SK-N-SH (cell line): ENCODE data around the gene GNA15. TPM values are rescaled to one million over a fixed set of nuclear protein-coding genes. Genes with fewer than 3 reads are reported as not detected.

Experiments
- CTCF ChIA-PET: fragments of 300-600, 350-600 bp; formaldehyde crosslinking; extraction: SDS; loops from one replicate; lab custom pipeline; 2021; lab: Yijun Ruan, JAX
- POLR2A ChIA-PET: fragments of 350-600 bp; sonication (Branson Sonifier 250); formaldehyde crosslinking; extraction: SDS; loops from one replicate; lab custom pipeline; 2020; ENCODE audit warnings: antibody characterized with exemption, inconsistent platforms; lab: Yijun Ruan, JAX
- DNase-seq: peaks from one replicate; pipeline ENCODE4 v3.0.0; 2012
- H2AFZ ChIP-seq: fragments of 200-600 bp; sonication (generic); 2 replicates; pipeline ENCODE4 v1.8.1; 2016; ENCODE audit warnings: antibody characterized with exemption, mild to moderate bottlenecking, low read depth
- H3F3A ChIP-seq: fragments of 200-600 bp; sonication (generic); replicated peaks from 2 replicates; pipeline ENCODE3; 2016; ENCODE audit warnings: antibody characterized with exemption, mild to moderate bottlenecking; ENCODE audit not compliant: insufficient read depth
- H3K27ac ChIP-seq, 2 experiments: fragments of 200-500 bp in 1 of 2; fragments of 200-600 bp in 1 of 2; sonication (Bioruptor generic) in 1 of 2; sonication (generic), shearing (Covaris generic) in 1 of 2; 2 replicates each; pipeline versions ENCODE4 v1.5.1 to v1.6.1; 2014 to 2016; ENCODE audit warnings: low read depth in 2 of 2, inconsistent platforms in 1 of 2, low read length in 1 of 2, mild to moderate bottlenecking in 1 of 2, mixed read lengths in 1 of 2
- H3K27me3 ChIP-seq: fragments of 200-600 bp; sonication (generic), shearing (Covaris generic); 2 replicates; pipeline ENCODE4 v1.6.1; 2016; ENCODE audit warnings: mixed run types; ENCODE audit not compliant: insufficient read depth
- H3K36me3 ChIP-seq, 2 experiments: fragments of 200-500 bp in 1 of 2; fragments of 200-600 bp in 1 of 2; sonication (Bioruptor generic) in 1 of 2; sonication (generic) in 1 of 2; replicated peaks in 1 of 2; 2 replicates each; pipeline versions ENCODE3 to v1.5.1; 2014 to 2016; ENCODE audit warnings: low read length in 1 of 2, mild to moderate bottlenecking in 1 of 2; ENCODE audit not compliant: insufficient read depth in 2 of 2, control insufficient read depth in 1 of 2
- H3K4me1 ChIP-seq, 2 experiments: fragments of 200-500 bp in 1 of 2; fragments of 200-600 bp in 1 of 2; sonication (Bioruptor generic) in 1 of 2; sonication (generic), shearing (Covaris generic) in 1 of 2; 2 replicates each; pipeline versions ENCODE4 v1.5.1 to v1.6.1; 2014 to 2016; ENCODE audit warnings: low read depth in 1 of 2, low read length in 1 of 2, mixed run types in 1 of 2; ENCODE audit not compliant: insufficient read depth in 2 of 2, control insufficient read depth in 1 of 2
- H3K4me2 ChIP-seq: fragments of 200-600 bp; sonication (generic), shearing (Covaris generic); 2 replicates; pipeline ENCODE4 v1.6.1; 2017; ENCODE audit warnings: mixed run types
- H3K4me3 ChIP-seq, 2 experiments: fragments of 200-500 bp in 1 of 2; fragments of 200-600 bp in 1 of 2; sonication (Bioruptor generic) in 1 of 2; sonication (generic), shearing (Covaris generic) in 1 of 2; 2 replicates each; pipeline versions ENCODE4 v1.5.1 to v1.8.1; 2014 to 2016; ENCODE audit warnings: low read depth in 2 of 2, inconsistent platforms in 1 of 2, low read length in 1 of 2, mild to moderate bottlenecking in 1 of 2, mixed read lengths in 1 of 2, moderate library complexity in 1 of 2
- H3K79me2 ChIP-seq: fragments of 200-600 bp; sonication (generic); 2 replicates; pipeline ENCODE4 v1.8.1; 2017; ENCODE audit warnings: mild to moderate bottlenecking; ENCODE audit not compliant: insufficient read depth
- H3K9ac ChIP-seq: fragments of 200-600 bp; sonication (generic); 2 replicates; pipeline ENCODE4 v1.6.1; 2017; ENCODE audit warnings: mixed run types
- H3K9me2 ChIP-seq: fragments of 200-600 bp; sonication (generic); 2 replicates; pipeline ENCODE4 v1.6.1; 2017; ENCODE audit warnings: mixed run types
- H3K9me3 ChIP-seq: fragments of 200-600 bp; sonication (generic); 2 replicates; pipeline ENCODE4 v1.6.1; 2017; ENCODE audit warnings: mixed run types, mild to moderate bottlenecking, moderate library complexity
- H4K20me1 ChIP-seq: fragments of 200-600 bp; sonication (generic); 2 replicates; pipeline ENCODE4 v1.6.1; 2017; ENCODE audit warnings: mild to moderate bottlenecking, mixed run types; ENCODE audit not compliant: insufficient read depth
- ELF1 ChIP-seq: IDR thresholded peaks from 2 replicates; pipeline ENCODE4 v1.4.0; 2012
- EP300 ChIP-seq, 2 experiments: IDR thresholded peaks; 2 replicates each; pipeline versions ENCODE4 v1.4.0 to v1.6.1; 2012; ENCODE audit warnings: borderline replicate concordance in 1 of 2, low read depth in 1 of 2, low read length in 1 of 2
- FOSL2 ChIP-seq: IDR thresholded peaks from 2 replicates; pipeline ENCODE4 v1.4.0; 2012; ENCODE audit warnings: low read depth, mild to moderate bottlenecking, moderate library complexity, borderline replicate concordance
- GATA2 ChIP-seq: sonication (generic); formaldehyde crosslinking; IDR thresholded peaks from 2 replicates; pipeline ENCODE4 v1.5.0; 2020; ENCODE audit warnings: mild to moderate bottlenecking, missing genetic modification reagents
- JUND ChIP-seq: IDR thresholded peaks from 2 replicates; pipeline ENCODE4 v1.4.0; 2012
- MEF2A ChIP-seq: IDR thresholded peaks from 2 replicates; pipeline ENCODE4 v1.4.0; 2012; ENCODE audit warnings: low read depth, borderline replicate concordance
- POLR2AphosphoS5 ChIP-seq: IDR thresholded peaks from 2 replicates; pipeline ENCODE4 v1.6.1; 2012; ENCODE audit warnings: low read depth, low read length
- RCOR1 ChIP-seq: fragments of 150-350 bp; IDR thresholded peaks from 2 replicates; pipeline ENCODE4 v1.6.1; 2017; ENCODE audit warnings: antibody characterized with exemption, low read length
- TAF1 ChIP-seq: IDR thresholded peaks from 2 replicates; pipeline ENCODE4 v1.6.1; 2012; ENCODE audit warnings: low read depth, mild to moderate bottlenecking, low read length, moderate library complexity, borderline replicate concordance
- TCF12 ChIP-seq: IDR thresholded peaks from 2 replicates; pipeline ENCODE4 v1.4.0; 2012
- USF1 ChIP-seq: IDR thresholded peaks from 2 replicates; pipeline ENCODE4 v1.4.0; 2012; ENCODE audit warnings: low read depth, borderline replicate concordance
- YY1 ChIP-seq: IDR thresholded peaks from 2 replicates; pipeline ENCODE4 v1.4.0; 2012; ENCODE audit warnings: low read depth, mild to moderate bottlenecking
- WGBS: methylation state at CpG from one replicate; pipeline ENCODE4 v1.1.6; 2017; ENCODE audit warnings: low lambda C conversion rate; 5-methylcytosine and 5-hydroxymethylcytosine counted together
- polyA plus RNA-seq, 3 experiments: library from polyadenylated mRNA; depleted of rRNA; stranded (reverse); fragments of >200 nt; gene quantifications; 2 replicates each; pipeline ENCODE4 v1.2.3, GENCODE V29; 2012
- TF ChIP-seq, protein P1 (sequence below): IDR thresholded peaks from 2 replicates; pipeline ENCODE4 v1.4.0; 2012; ENCODE audit warnings: low read depth, borderline replicate concordance
- TF ChIP-seq, protein P2 (sequence below): IDR thresholded peaks from 2 replicates; pipeline ENCODE4 v1.6.1; 2012; ENCODE audit warnings: mild to moderate bottlenecking, low read depth, low read length, moderate library complexity

GNA15 gene
- polyA plus RNA-seq, 1 of the 3 experiments (the other 2 are of a cell fraction): 0.05 TPM

- TF ChIP-seq, protein P1, sequence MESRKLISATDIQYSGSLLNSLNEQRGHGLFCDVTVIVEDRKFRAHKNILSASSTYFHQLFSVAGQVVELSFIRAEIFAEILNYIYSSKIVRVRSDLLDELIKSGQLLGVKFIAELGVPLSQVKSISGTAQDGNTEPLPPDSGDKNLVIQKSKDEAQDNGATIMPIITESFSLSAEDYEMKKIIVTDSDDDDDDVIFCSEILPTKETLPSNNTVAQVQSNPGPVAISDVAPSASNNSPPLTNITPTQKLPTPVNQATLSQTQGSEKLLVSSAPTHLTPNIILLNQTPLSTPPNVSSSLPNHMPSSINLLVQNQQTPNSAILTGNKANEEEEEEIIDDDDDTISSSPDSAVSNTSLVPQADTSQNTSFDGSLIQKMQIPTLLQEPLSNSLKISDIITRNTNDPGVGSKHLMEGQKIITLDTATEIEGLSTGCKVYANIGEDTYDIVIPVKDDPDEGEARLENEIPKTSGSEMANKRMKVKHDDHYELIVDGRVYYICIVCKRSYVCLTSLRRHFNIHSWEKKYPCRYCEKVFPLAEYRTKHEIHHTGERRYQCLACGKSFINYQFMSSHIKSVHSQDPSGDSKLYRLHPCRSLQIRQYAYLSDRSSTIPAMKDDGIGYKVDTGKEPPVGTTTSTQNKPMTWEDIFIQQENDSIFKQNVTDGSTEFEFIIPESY: no peak
These were observed 70.6 kb downstream of the GNA15 start (continued) for GRCh38 chr19:3206216-3206953.

- ChIA-PET POLR2A (no interaction called here), CTCF (interaction anchor here (1.1 to 1.4 kb wide), 2 partner anchors 17 to 257 kb away, joined by 3 to 4 read pairs; partner anchors contain the start of gene CELF5)
- Histone ChIP-seq H3K4me3 (no peak overlapping the region), H3K36me3 (peaks cover 5 to 30% of the 10 kb centered on the region in 2 experiments), H3K79me2 (no peaks in the 10 kb centered on the region), H2AFZ (no peak overlapping the region), H3K27me3 (no peaks in the 10 kb centered on the region), H3K27ac (no peak overlapping the region), H3K9me3 (no peaks in the 10 kb centered on the region), H3K4me2 (no peak overlapping the region), H3K9me2 (no peaks in the 10 kb centered on the region), H4K20me1 (0 out of 2 replicates have a peak, but pooled peaks cover 5% of the 10 kb centered on the region), H3K9ac (no peak overlapping the region), H3F3A (no peaks in the 10 kb centered on the region), H3K4me1 (no peaks in the 10 kb centered on the region)
- 90% methylated on average over 24 of the region's 43 CpGs for WGBS
- TF ChIP-seq USF1: peak; percentile 41; the same call in 1 of the 2 replicates
- no peak for TF ChIP-seq RCOR1
- peak; percentile 51 for DNase-seq
These were observed 71.8 kb downstream of the GNA15 start for GRCh38 chr19:3207461-3208242.

DNA sequence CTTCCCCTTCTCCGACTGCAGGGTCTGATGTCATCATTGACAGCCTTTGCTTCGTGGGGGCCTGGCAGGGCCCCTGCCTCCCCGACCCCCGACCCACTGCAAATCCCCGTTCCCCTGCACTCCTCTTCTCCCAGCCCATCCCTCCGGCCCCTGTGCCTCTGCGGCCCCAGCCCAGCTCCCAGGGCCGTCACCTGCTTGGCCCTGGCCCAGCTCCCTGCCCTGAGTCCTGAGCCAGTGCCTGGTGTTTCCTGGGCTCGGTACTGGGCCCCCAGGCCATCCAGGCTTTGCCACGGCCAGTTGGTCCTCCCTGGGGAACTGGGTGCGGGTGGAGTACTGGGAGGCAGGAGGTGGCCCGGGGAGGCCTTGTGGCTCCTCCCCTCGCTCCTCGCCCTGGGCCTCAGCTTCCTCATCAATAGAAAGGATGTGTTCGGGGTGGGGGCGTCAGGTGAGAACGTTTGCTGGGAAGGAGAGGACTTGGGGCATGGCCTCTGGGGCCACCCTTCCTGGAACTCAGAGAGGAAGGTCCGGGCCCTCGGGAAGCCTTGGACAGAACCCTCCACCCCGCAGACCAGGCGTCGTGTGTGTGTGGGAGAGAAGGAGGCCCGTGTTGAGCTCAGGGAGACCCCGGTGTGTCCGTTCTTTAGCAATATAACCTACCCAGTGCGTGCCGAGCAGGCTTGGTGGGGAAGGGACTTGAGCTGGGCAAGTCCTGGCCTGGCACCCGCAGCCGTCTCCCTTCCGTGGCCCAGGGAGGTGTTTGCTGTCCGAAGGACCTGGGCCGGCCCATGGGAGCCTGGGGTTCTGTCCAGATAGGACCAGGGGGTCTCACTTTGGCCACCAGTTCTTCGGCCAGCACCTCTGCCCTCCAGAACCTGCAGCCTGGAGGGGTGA, 72.7 kb downstream of the GNA15 start:
- Histone ChIP-seq H3K79me2 (no peaks in the 10 kb centered on the region), H3K9me2 (no peaks in the 10 kb centered on the region), H3K36me3 (peaks cover 5 to 30% of the 10 kb centered on the region in 2 experiments), H3K4me3 (no peak overlapping the region), H3K27ac (no peak overlapping the region), H2AFZ (no peak overlapping the region), H3K27me3 (no peaks in the 10 kb centered on the region), H3K4me2 (no peak overlapping the region), H4K20me1 (0 out of 2 replicates have a peak, but pooled peaks cover 5% of the 10 kb centered on the region), H3F3A (no peaks in the 10 kb centered on the region), H3K9me3 (no peaks in the 10 kb centered on the region), H3K9ac (no peak overlapping the region), H3K4me1 (no peaks in the 10 kb centered on the region)
- 95% methylated on average over 14 of the region's 33 CpGs for whole genome bisulfite sequencing
- ChIA-PET CTCF (interaction anchor here (1.1 to 2.0 kb wide), 3 partner anchors 16 to 258 kb away, joined by 3 to 7 read pairs (median 4); partner anchors contain the start of genes CELF5 and NCLN), POLR2A (no interaction called here)
- no peak for DNase-seq
- TF ChIP-seq GATA2 (CRISPR knock-in tag) (no peak), EP300 (IDR thresholded peaks at IDR 0.05; ENCODE audit: borderline replicate concordance in 1 of 2, low read depth in 1 of 2, low read length in 1 of 2) (no peak), JUND (no peak), FOSL2 (no peak), MEF2A (no peak), ELF1 (no peak), TAF1 (no peak), POLR2AphosphoS5 (no peak), TCF12 (no peak), YY1 (no peak)
- TF ChIP-seq, protein P2, sequence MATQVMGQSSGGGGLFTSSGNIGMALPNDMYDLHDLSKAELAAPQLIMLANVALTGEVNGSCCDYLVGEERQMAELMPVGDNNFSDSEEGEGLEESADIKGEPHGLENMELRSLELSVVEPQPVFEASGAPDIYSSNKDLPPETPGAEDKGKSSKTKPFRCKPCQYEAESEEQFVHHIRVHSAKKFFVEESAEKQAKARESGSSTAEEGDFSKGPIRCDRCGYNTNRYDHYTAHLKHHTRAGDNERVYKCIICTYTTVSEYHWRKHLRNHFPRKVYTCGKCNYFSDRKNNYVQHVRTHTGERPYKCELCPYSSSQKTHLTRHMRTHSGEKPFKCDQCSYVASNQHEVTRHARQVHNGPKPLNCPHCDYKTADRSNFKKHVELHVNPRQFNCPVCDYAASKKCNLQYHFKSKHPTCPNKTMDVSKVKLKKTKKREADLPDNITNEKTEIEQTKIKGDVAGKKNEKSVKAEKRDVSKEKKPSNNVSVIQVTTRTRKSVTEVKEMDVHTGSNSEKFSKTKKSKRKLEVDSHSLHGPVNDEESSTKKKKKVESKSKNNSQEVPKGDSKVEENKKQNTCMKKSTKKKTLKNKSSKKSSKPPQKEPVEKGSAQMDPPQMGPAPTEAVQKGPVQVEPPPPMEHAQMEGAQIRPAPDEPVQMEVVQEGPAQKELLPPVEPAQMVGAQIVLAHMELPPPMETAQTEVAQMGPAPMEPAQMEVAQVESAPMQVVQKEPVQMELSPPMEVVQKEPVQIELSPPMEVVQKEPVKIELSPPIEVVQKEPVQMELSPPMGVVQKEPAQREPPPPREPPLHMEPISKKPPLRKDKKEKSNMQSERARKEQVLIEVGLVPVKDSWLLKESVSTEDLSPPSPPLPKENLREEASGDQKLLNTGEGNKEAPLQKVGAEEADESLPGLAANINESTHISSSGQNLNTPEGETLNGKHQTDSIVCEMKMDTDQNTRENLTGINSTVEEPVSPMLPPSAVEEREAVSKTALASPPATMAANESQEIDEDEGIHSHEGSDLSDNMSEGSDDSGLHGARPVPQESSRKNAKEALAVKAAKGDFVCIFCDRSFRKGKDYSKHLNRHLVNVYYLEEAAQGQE: no peak
